OCI-LY3 (cell line): Measurements from ENCODE around the gene AIF1L.

ENCODE experiments used
- H2AFZ ChIP-seq: fragments of 200-600, 300-600 bp; shearing (Covaris generic); 2 replicates; pipeline ENCODE4 v1.6.0; 2014; ENCODE audit warnings: antibody characterized with exemption, low read depth, low read length
- H3K27ac ChIP-seq: fragments of 200-600, 300-600 bp; sonication (generic); 2 replicates; pipeline ENCODE4 v1.5.1; 2014; ENCODE audit warnings: mild to moderate bottlenecking, low read length, moderate library complexity, mixed read lengths
- H3K27me3 ChIP-seq: fragments of 200-600, 300-600 bp; sonication (generic); 2 replicates; pipeline ENCODE4 v1.6.1; 2014; ENCODE audit warnings: low read depth, low read length, mixed read lengths
- H3K36me3 ChIP-seq: fragments of 200-600, 300-600 bp; sonication (generic); replicated peaks from 2 replicates; pipeline ENCODE3; 2014; ENCODE audit warnings: low read depth, low read length, mixed read lengths
- H3K4me1 ChIP-seq: fragments of 300-600, 200-600 bp; sonication (generic); 2 replicates; pipeline ENCODE4 v1.6.1; 2014; ENCODE audit warnings: low read length, mixed read lengths
- H3K4me2 ChIP-seq: fragments of 200-600, 300-600 bp; sonication (generic); 2 replicates; pipeline ENCODE4 v1.6.1; 2014; ENCODE audit warnings: low read length, mixed read lengths
- H3K4me3 ChIP-seq: fragments of 300-600, 200-600 bp; sonication (generic); 2 replicates; pipeline ENCODE4 v1.5.1; 2014; ENCODE audit warnings: antibody characterized with exemption, mild to moderate bottlenecking, low read length, moderate library complexity
- H3K79me2 ChIP-seq: fragments of 300-600, 200-600 bp; shearing (Covaris generic); 2 replicates; pipeline ENCODE4 v1.6.1; 2014; ENCODE audit warnings: mild to moderate bottlenecking, low read length, mixed read lengths
- H3K9ac ChIP-seq: fragments of 300-600, 200-600 bp; shearing (Covaris generic); 2 replicates; pipeline ENCODE4 v1.6.0; 2014; ENCODE audit warnings: mild to moderate bottlenecking, low read length, moderate library complexity
- H3K9me3 ChIP-seq: fragments of 200-600, 300-600 bp; shearing (Covaris generic); 2 replicates; pipeline ENCODE4 v1.6.1; 2014; ENCODE audit warnings: low read length, mixed read lengths; ENCODE audit not compliant: insufficient read depth
- H4K20me1 ChIP-seq: fragments of 200-600, 300-600 bp; sonication (generic); 2 replicates; pipeline ENCODE4 v1.6.1; 2016; ENCODE audit warnings: low read length, mixed read lengths; ENCODE audit not compliant: insufficient read depth
- EZH2phosphoT487 ChIP-seq: fragments of 200-600 bp; shearing (Covaris generic); IDR thresholded peaks from 2 replicates; pipeline ENCODE4 v1.6.1; 2018; ENCODE audit warnings: antibody characterized with exemption, mixed run types, low read depth
- TF ChIP-seq, protein P1 (sequence below): fragments of 200-600, 300-600 bp; sonication (generic); IDR thresholded peaks from 2 replicates; pipeline ENCODE4 v1.5.1; 2014; ENCODE audit warnings: antibody characterized with exemption, low read length, low read depth

AIF1L gene

GRCh38 chr9:131049829-131050715 is 46.3 kb upstream of the AIF1L start:
- no peak overlapping the region for H3K4me2 ChIP-seq
- no peaks in the 10 kb centered on the region for H3K27me3 ChIP-seq
- H4K20me1 ChIP-seq: no peaks in the 10 kb centered on the region
- H2AFZ ChIP-seq: no peak overlapping the region
- H3K79me2 ChIP-seq: no peaks in the 10 kb centered on the region
- H3K4me3 ChIP-seq: no peak overlapping the region
- TF ChIP-seq, protein P1, sequence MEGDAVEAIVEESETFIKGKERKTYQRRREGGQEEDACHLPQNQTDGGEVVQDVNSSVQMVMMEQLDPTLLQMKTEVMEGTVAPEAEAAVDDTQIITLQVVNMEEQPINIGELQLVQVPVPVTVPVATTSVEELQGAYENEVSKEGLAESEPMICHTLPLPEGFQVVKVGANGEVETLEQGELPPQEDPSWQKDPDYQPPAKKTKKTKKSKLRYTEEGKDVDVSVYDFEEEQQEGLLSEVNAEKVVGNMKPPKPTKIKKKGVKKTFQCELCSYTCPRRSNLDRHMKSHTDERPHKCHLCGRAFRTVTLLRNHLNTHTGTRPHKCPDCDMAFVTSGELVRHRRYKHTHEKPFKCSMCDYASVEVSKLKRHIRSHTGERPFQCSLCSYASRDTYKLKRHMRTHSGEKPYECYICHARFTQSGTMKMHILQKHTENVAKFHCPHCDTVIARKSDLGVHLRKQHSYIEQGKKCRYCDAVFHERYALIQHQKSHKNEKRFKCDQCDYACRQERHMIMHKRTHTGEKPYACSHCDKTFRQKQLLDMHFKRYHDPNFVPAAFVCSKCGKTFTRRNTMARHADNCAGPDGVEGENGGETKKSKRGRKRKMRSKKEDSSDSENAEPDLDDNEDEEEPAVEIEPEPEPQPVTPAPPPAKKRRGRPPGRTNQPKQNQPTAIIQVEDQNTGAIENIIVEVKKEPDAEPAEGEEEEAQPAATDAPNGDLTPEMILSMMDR: no peak
- TF ChIP-seq EZH2phosphoT487: no peak
- no peak overlapping the region for H3K27ac ChIP-seq
- no peaks in the 10 kb centered on the region for H3K9me3 ChIP-seq
- H3K36me3 ChIP-seq: peaks cover 8% of the 10 kb centered on the region
- H3K9ac ChIP-seq: no peak overlapping the region
- peaks cover 9% of the 10 kb centered on the region; the same call in 1 of the 2 replicates for H3K4me1 ChIP-seq

- peaks cover 8% of the 10 kb centered on the region for H3K36me3 ChIP-seq
- no peaks in the 10 kb centered on the region for H4K20me1 ChIP-seq
- no peaks in the 10 kb centered on the region for H3K27me3 ChIP-seq
- H3K9me3 ChIP-seq: no peaks in the 10 kb centered on the region
- H2AFZ ChIP-seq: no peak overlapping the region
- no peaks in the 10 kb centered on the region for H3K79me2 ChIP-seq
- H3K27ac ChIP-seq: no peak overlapping the region
- no peak for TF ChIP-seq EZH2phosphoT487
- TF ChIP-seq, protein P1: no peak
- peaks cover 1% of the 10 kb centered on the region; the same call in 1 of the 2 replicates for H3K4me1 ChIP-seq
- H3K9ac ChIP-seq: no peak overlapping the region
- no peak overlapping the region for H3K4me2 ChIP-seq
- H3K4me3 ChIP-seq: no peak overlapping the region
These were observed 45.5 kb upstream of the AIF1L start for GRCh38 chr9:131050831-131051230.

GRCh38 chr9:131051592-131052517 is 44.5 kb upstream of the AIF1L start:
- no peak overlapping the region for H3K27ac ChIP-seq
- H3K4me1 ChIP-seq: no peaks in the 10 kb centered on the region
- TF ChIP-seq, protein P1: no peak
- TF ChIP-seq EZH2phosphoT487: no peak
- no peak overlapping the region for H3K4me3 ChIP-seq
- H3K27me3 ChIP-seq: no peaks in the 10 kb centered on the region
- no peak overlapping the region for H2AFZ ChIP-seq
- no peaks in the 10 kb centered on the region for H4K20me1 ChIP-seq
- H3K9me3 ChIP-seq: no peaks in the 10 kb centered on the region
- H3K9ac ChIP-seq: no peak overlapping the region
- peaks cover 8% of the 10 kb centered on the region for H3K36me3 ChIP-seq
- no peak overlapping the region for H3K4me2 ChIP-seq
- no peaks in the 10 kb centered on the region for H3K79me2 ChIP-seq

DNA sequence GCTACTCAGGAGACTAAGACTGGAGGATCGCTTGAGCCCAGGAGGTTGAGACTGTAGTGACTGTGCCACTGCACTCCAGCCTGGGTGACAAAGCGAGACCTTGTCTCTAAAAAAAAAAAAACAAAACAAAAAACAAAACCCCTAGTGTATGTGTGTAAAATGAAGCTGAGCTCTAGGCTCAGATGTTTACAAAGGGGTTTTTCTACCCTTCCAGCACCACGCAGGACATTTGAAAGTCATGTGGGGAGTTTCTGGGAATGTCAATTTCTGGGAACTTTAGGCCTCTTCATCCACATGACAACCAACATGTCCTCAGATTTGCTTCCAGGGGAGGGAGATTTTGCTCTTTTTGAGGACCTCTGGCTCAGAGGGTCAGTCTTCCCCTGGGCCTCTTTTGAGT is 42.4 kb upstream of the AIF1L start:
- no peaks in the 10 kb centered on the region for H3K9me3 ChIP-seq
- no peak overlapping the region for H3K9ac ChIP-seq
- TF ChIP-seq, protein P1: no peak
- no peak for TF ChIP-seq EZH2phosphoT487
- H3K79me2 ChIP-seq: no peaks in the 10 kb centered on the region
- peaks cover 8% of the 10 kb centered on the region for H3K36me3 ChIP-seq
- no peaks in the 10 kb centered on the region for H3K4me1 ChIP-seq
- no peak overlapping the region for H3K4me3 ChIP-seq
- H3K27me3 ChIP-seq: no peaks in the 10 kb centered on the region
- H3K27ac ChIP-seq: no peak overlapping the region
- no peaks in the 10 kb centered on the region for H4K20me1 ChIP-seq
- H3K4me2 ChIP-seq: no peak overlapping the region
- H2AFZ ChIP-seq: no peak overlapping the region
